KG1 (cell line): ENCODE data around the gene BIN1.

Source experiments
- DNase-seq: peaks from one replicate; lab custom pipeline; 2025; lab: John Stamatoyannopoulos, UW

Gene BIN1, protein sequence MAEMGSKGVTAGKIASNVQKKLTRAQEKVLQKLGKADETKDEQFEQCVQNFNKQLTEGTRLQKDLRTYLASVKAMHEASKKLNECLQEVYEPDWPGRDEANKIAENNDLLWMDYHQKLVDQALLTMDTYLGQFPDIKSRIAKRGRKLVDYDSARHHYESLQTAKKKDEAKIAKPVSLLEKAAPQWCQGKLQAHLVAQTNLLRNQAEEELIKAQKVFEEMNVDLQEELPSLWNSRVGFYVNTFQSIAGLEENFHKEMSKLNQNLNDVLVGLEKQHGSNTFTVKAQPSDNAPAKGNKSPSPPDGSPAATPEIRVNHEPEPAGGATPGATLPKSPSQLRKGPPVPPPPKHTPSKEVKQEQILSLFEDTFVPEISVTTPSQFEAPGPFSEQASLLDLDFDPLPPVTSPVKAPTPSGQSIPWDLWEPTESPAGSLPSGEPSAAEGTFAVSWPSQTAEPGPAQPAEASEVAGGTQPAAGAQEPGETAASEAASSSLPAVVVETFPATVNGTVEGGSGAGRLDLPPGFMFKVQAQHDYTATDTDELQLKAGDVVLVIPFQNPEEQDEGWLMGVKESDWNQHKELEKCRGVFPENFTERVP

DNA sequence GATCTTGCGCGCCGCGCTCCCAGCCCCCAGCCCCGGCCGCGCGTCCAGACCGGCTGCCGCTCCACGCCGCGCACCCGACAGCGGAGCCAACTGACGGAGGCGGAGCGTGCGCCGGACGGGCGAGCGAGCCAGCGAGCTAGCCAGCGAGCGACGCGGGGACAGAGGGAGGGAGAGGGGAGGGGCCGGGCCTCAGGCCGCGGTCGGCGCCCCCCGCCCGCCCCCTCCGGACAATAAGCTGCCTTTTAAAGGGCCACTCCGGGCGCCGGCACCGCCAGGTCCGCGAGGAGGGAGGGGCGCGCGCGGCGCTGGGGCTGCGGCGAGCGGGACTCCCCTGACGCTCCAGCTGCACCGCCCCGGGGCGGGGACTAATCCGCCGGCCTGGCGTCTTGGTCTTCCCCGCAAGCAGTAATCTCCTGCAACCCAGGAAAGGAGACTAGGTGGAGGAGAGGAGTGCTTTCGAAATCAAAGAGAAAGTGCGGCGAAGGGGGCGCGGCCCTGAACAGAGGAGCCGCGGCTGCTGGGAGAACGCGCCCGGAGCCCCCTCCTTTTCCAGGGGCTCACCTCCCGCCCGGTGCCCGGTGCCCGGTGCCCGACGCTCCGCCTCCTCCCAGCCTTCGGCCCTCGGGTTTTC lies at the start of gene BIN1:
BIN1 (minus strand) TSS at position 164 of the 631 bp plus-strand sequence. CDS start 211 bp downstream, outside the sequence.
- DNase-seq = peak; percentile 63

DNA sequence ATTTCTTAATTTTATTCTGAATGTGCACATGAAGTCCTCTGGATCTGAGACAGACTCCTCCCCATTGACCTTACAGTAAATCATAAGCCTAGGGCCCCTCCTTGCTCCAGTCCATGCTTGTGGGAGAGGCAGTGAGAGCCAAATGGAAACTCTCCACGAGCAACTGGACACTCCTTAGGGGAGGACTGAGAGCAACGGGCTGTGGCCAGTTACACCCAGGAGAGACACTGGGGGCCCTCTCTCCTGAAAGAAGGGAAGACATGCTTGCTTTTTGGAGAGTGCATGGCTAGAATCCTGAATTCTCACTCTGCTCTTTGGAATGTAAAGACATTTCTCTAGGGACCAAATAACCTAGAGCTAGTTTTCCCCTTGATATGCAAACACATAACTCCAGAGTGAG lies 49.0 kb upstream of the BIN1 start:
- DNase-seq = no peak

DNA sequence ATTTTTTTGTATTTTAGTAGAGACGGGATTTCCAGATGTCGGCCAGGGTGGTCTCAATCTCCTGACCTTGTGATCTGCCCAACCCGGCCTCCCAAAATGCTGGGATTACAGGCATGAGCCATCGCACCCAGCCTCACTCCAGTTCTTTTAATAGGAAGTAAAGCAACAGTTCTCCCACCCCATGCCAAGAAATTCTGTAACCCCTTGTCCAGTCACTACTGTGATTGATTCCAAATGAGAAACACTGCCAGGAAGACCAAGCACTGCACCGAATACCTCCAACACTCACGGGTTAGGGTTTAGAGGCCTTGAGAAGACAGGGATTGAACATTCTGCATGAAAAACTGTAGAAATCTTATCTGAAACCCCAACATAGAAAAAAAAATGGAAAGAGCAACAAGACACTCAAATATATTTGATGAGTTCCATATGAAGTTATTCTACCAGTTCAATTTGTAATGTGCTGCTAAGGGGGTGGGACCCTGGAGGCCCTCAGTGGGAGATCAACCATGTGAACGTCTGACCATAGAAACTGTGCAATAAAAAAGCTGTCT lies 48.2 kb upstream of the BIN1 start:
- no peak for DNase-seq

DNA sequence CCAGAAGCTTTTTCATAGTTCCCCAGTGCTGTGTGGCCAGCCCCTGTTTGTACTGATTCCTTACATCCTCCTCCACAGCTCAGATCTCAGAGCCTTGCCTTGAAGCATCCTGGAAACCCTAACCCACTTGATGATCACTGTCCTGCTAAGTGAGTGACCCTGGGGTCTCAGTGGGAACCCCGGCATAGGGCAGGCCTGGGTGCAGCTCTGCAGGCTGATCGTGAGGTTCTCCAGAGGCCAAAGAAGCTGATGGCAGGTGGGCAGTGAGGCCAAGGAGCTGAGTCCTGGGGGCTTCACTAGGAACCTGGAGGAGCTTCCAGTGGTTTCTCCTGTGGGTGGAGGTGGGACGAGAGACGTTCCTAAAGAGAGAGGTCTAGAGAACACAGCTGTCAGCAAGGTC lies 47.4 kb upstream of the BIN1 start:
- no peak for DNase-seq

DNA sequence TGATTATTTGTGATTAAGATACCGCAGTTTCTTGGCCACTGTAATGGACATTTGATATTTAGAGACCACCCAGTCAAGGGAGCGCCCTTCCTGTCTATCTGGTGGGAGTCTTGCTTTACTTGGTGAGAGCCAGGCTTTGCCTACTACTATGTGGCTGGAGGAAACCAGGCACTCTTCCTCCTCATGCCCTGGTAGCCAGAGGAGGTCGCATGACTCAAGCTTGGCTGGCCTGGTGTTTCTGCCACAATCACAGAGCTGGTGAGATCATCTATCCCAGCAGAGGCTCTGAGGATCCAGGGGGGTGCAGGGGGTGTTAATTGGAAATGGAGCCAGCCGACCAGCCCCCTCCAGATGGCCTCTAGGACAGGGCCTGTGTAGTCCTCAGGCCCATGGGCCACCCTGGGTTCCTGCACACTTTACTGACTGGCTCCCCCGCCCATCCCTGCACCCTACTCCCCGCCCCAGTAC lies 46.8 kb upstream of the BIN1 start:
- no peak for DNase-seq

DNA sequence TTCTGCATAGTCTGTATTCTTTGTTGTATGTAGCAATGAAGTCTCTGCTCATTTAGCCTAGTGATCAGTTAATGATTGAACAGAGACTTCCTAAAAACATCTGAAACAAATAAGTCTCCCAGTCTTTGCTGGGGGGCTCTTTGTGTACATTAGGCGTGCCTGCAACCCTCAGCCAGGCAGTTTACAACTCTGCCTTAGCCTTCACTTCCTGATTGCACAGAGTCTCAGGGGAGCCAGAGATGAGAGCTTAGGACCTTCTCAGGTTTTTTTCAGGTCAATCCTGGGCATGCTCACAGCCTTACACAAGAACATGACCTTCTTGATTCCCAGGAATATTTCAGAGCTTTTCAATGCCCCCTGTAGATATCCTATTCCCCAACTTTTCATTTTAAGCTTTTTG lies 44.0 kb upstream of the BIN1 start:
- DNase-seq = no peak

DNA sequence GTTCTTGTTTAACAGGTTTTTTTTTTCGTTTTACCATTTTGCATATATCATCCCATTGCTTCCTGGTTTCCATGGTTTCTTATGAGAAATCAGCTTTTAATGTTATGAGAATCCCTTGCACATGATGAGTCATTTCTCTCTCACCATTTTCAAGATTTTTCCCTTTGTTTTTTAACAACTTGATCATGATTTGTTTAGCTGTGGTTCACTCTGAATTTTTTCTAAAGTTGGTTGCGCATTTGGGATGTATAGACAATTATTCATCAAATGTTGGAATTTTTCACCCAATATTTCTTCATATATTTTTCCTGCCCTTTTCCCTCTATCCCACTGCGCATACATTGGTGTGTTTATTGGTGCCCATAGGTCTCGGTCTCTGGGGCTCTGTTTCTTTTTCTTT lies 42.4 kb upstream of the BIN1 start:
- no peak for DNase-seq

DNA sequence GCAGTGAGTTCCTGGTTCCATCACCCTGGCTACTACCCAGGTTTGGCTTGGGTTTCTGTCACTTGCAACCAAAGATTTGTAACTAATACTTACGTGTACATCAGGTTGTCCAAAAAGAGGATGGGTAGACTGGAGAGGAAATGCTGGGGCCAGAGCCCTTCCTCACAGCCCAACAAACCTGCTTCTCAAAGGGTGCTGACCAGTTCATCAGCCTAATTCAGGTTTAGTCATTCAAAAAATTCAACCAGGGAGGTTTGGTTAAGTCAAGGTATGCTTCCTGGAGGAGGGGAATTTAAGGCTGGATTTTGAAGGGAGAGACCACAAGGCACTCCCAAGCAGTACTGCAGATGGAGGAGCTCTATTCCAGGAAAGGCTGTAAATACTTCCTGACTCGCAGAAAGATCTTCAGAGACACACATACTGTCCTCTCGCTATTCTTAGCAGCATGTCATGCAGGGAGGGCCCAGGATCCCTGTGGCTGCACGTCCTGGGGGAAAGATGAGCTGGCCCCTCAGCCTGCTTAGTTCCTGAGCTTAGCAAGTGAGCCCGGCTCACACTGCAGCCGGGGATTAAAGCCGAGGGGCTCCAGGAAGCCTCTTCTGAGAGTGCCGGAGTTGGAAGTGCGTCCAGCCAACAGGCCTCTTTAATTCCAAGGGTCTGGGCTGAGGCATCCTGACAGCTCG lies 40.0 kb upstream of the BIN1 start:
- DNase-seq = no peak

DNA sequence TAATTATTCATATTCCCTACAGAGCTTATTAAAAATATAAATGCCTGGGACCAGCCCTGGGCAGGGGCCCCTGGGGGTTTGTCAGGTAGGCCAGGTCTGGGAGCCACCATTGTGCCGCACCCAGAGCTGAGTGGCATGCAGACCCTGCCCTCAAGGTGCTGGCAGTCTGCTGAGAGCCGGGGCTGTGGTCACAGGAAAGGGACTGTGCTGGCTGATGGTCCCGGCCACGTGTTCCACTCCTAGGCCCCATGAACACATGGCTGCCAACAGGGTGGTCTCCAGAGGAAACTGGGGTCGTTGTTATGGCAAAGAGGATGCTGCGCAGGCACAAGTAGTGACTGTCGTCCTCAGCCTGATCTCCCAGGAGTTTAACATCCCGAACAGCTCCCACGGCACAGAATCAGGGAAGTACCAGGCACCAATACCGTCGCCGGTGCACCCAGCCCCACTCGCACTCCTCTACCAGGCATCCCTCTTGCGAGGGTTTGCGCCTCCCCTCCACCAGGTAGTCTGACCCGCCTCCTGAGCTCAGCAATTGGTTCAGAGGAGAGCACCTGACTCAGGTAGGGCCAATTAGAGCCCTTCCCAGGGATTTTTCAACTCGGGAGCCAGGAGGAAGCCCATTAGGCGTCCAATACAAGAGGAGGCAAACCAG lies 39.2 kb upstream of the BIN1 start:
- DNase-seq = no peak

DNA sequence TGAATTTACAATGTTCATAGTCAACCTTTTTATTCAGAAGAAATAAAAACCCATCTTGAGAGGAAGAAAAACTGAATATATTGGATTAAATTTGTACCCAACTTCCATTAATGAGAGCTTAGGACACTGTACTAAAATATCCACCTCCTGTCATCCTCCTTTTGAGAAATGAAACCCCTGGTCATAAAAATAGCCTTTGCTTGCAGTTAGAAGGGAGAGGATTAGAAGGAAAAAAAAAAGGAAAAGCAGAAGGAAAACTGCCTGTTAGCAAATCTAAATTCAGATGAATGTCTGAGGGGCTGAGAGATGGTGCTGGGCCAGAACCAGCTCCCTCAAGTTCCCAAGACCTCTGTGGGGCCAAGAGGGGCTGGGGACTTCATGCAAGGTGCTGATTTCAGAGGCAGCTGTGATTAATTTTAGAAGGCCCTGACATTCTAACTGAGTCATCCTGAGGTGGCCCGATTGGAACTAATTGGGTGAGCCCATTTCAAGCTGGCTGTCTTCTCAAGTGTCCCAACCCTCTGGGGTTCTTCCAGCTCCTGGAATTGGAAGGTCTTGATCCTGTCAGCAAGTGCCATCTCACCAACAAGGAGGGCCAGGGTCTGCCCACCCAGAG lies 38.4 kb upstream of the BIN1 start:
- no peak for DNase-seq

DNA sequence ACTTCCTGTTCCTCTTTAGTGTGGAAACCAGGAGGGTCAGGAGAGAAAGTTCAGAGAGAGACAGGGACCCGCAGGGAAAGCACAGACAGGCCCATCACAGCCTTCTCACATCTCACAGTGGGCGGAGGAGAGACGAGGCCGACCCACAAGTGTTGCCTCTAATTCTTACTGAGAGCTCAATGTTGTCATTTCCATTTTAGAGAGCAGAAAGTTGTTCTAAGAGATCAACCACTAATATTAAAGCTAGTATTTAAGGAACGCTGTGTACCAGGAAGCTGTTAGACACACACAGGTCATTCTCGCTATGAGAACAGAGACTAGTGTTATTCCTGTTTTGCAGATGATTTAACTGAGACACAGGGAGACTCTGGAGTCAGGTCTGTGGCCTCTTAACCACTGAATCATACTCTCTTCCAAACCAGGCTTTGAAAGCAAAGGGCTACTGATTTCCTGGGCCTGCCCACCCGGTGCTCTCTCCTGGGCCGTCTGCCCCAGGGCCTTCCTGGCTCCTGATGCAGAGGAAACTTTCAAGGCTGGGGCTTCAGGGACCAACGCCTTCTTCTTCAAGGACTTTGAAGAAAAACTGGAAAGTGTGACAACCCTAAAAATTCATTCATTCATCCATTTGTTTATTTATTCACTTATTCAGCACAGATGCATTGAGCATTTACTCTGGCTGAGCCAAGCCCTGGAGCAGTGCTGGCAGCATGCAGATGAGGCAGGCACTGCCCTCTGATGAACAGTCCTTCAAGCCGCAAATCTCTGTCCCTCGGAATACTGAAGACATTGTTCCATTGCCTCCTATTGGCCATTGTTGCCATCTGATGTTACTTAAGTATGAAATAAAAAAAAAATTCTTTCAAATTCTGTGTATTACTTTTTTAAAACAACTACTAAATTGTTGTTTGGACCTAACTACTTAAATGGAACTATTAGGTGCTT lies 37.2 kb upstream of the BIN1 start:
- no peak for DNase-seq

DNA sequence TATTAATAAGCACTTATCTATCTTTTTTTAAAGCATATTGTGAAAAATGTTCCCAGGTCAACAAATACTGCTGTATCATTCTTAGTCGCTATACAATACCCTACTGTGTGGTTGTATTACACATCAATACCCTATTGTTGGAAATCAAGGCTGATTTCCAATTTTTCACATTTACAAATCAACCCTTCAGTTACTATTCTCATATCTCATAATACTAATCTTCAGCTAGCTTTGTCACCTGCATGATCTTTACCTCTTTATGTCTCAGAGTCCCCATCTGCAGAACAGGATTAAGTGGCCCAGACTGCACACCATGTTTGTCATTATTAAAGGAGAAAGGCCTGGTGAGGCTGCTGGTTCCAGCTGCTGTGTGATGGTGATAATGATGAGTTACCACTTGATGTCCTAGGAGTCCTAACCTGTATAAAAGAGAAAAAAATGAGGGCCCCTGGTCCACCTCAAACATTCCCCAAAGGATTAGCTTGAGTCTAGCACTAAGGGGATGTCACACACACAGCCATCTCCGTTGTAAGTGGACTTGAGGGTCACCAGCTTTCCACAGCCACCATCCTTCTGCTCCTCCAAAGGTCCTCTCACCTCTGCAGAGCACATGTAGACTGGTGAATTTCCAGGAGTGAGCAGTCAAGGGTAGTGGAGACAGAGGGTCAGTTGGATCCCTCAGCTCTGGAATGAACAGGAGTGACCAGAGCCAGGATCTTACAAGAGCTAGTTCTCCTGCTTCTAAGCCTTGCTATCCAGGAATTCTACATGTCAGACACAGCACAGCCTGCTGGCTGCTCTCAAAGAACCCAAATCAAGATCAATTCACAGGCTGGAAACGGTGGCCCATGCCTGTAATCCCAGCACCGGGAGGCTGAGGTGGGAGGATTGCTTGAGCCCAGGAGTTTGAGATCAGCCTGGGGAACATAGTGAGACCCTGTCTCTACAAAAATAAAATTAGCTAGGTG lies 36.0 kb upstream of the BIN1 start:
- no peak for DNase-seq

DNA sequence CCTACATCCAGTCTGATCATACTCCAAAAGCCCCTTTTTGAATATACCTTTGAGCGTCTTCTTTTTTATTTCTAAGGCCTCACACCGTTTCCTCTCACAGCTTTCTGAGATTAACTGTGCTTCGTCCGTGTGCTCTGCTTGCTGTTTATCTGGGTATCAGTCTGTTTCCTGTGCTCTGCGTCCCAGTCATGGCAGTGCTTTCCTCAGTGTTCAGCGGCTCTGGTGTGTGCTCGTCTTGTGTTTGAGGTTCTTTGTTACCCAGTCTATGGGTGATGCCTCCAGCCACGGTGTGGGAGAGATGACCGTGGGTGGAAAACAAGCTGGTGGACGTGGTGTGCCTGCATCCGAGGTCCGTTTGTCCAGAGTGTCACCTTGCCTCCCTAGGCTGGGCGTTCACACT lies 33.6 kb upstream of the BIN1 start:
- no peak for DNase-seq

DNA sequence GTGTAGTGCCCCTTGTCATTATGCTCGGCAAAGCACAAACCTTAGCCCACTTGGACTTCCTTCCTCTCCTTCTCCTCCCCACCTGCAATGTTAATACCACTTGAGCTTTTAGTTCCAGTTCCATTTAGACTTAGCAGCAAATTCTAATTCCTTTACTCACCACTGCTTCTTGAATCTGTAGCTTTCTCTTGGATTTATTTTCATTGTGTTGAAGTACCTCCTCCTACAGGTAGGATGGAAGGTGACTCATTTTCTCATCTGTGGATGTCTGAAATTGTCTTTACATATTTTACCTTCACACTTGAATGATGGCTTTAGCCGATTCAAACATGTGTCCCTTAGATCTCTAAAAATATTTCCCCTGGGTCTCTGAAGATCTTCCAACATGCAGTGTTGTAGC lies 32.8 kb upstream of the BIN1 start:
- DNase-seq = no peak

DNA sequence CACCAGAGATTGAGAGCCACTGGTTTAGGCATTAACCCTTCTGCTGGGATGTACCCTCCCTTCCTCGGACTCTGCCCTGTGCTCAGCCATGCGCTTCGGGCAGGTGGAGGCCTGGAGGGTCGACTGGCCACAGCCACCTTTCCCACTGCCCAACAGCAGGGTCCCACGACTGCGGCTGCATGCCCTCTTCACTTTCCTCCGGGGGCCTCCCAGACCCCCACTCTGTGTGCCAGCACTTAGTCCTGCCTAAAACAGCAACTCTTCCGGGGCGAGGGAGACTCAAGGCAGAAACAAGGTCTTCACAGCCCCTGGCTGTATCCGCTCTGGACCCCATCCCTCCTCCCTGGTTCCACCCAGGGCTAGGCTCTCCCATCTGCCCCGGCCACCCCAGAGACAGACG lies 31.3 kb upstream of the BIN1 start:
- DNase-seq = no peak

DNA sequence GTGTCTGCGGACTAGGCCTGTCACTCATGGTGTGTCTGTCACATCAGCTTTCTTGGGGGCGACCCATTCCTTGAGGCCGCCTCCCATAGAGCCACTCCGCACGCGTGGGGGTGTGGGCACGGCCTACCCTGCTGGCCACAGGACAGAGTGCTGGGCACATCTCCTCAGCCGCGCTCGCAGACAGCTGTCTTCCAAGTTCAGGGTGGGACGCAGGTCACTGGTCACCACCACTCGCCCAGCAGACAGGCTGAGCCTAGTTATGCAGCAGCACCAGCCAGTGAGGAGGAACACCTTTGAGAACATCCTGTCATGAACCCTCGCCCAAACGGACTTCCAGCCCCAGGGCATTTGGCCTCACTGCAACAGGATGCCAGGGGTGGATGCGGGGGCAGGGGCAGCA lies 30.8 kb upstream of the BIN1 start:
- DNase-seq = no peak

DNA sequence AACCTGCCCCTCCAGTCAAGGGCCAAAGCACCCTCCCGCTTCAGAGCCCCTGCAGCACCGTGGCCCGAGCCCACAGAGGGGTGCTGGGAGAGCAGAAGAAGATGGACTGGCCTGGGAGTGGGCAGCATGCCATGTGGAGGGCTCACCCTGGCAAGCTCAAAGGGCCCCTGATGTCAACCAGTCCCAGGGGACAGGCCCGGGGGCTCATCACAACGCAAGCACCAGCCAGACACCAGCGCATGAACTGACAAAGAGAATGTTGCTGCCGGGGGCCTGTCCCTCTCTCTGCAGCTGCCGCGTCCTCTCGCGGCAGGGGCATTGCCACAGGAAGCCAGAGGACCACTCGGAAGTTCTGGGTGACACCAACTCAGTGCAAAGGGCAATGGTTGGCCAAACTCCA lies 30.3 kb upstream of the BIN1 start:
- DNase-seq = no peak

DNA sequence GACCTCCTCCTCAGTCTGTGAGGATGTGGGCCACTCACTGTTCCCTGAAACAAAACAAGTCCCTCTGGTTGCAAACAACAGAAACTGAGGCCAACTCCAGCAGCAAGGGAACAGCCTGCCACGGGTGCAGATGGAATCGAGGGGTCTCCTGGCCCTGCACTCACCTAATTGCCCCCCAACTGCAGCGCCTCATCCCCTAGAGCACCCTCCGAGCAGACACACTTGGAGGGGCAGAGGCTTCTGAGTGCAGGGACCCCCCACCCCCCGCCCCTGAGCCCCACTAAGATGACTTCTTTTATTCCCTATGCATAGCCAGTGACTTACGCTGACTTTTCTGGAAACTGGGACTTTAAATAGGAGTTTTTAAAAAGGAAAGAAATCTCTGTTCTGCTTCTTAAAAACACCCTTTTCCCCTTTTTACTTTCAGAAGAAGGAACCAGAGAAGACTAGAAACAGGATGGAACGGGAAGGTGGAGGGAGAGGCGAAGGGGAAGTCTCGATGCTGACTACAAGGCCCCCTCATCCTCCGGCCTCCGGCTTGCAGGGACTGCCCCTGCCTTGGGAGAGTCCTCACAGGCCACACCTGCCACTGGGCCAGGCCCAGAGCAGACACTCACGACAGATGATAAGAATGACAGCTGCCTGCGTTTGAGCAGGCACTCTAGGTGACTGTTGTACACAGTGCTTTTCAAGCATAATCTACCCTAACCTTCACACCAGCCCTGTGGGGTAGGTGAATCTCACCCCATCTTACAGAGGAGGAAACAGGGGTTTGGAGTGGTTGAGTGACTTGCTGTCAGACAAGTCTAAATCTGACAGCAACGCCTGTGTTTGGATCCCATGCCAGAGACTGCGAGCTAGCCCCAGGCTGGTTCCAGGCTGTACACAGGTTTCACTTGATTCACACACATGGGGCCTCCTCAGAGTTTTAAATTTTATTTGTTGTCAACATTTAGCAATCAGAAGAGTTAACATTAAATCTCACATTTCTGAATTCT lies 28.2 kb upstream of the BIN1 start:
- no peak for DNase-seq
